GM12865 (cell line): ENCODE measurements around the gene CHST11.
A peak's percentile ranks its signal among the peaks of the same experiment; 100 is the strongest.

ENCODE experiments used
- DNase-seq: peaks from one replicate; pipeline ENCODE4 v3.0.0; 2010; ENCODE audit warnings: low read depth
- H3K4me3 ChIP-seq: 2 replicates; pipeline ENCODE4 v1.5.1; 2011; ENCODE audit warnings: mild to moderate bottlenecking, low read depth, low read length, control low read depth
- TF ChIP-seq, protein P1 (sequence below): IDR thresholded peaks from 2 replicates; pipeline ENCODE4 v1.5.1; 2011; ENCODE audit warnings: low read length, control low read depth, low read depth, inconsistent platforms; ENCODE audit not compliant: insufficient read depth; ENCODE audit errors: missing control alignments

CHST11 gene

DNA sequence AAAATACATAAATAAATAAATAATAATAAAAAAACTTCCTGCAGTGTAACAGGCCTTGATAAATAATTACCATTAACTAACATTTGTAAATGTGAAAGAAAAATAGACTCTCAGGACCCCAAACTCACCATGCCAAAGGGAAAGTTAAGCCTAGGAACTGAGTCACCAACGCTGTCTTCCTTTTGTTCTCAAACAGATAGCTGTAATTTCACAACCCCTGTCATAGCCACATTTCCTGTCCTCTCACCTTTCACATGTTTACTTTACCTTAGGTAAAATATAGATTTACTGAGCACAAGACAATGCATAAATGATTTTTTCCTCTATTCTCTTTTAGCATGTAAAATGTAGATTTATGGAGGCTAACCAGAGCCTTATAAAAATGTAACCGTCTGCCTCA lies 35.9 kb upstream of the CHST11 start:
- peak; percentile 15 for DNase-seq
- TF ChIP-seq, protein P1, sequence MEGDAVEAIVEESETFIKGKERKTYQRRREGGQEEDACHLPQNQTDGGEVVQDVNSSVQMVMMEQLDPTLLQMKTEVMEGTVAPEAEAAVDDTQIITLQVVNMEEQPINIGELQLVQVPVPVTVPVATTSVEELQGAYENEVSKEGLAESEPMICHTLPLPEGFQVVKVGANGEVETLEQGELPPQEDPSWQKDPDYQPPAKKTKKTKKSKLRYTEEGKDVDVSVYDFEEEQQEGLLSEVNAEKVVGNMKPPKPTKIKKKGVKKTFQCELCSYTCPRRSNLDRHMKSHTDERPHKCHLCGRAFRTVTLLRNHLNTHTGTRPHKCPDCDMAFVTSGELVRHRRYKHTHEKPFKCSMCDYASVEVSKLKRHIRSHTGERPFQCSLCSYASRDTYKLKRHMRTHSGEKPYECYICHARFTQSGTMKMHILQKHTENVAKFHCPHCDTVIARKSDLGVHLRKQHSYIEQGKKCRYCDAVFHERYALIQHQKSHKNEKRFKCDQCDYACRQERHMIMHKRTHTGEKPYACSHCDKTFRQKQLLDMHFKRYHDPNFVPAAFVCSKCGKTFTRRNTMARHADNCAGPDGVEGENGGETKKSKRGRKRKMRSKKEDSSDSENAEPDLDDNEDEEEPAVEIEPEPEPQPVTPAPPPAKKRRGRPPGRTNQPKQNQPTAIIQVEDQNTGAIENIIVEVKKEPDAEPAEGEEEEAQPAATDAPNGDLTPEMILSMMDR, result no peak
- no peak overlapping the region for H3K4me3 ChIP-seq

- no peak for DNase-seq
- TF ChIP-seq, protein P1, result no peak
- H3K4me3 ChIP-seq, result no peak overlapping the region
Measured at GRCh38 chr12:104421343-104421742, 35.4 kb upstream of the CHST11 start.

- no peak overlapping the region for H3K4me3 ChIP-seq
- TF ChIP-seq, protein P1, result no peak
- no peak for DNase-seq
Measured at GRCh38 chr12:104422441-104422840, 34.3 kb upstream of the CHST11 start.

DNA sequence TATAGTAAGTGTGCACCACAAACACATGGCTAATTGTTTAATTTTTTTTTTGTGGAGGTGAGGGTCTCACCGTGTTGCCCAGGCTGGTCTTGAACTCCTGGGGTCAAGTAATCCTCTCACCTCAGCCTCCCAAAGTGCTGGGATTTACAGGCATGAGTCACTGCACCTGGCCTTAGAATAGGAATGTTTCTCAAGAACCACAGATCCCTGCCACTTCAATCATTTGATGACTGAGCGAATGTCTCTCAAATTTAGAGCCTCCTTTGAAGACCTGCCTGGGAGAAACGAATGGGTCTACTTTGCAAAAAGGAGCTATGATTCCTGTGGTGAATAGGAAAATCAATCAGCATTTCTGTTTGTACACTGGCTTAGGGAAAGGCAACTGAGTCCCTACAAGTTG lies 33.5 kb upstream of the CHST11 start:
- TF ChIP-seq, protein P1, result no peak
- no peak for DNase-seq

GRCh38 chr12:104423809-104424208 lies 32.9 kb upstream of the CHST11 start:
- no peak overlapping the region for H3K4me3 ChIP-seq
- DNase-seq, result no peak
- TF ChIP-seq, protein P1, result no peak

More for the DNA sequence above, 33.5 kb upstream of the CHST11 start:
- no peak overlapping the region for H3K4me3 ChIP-seq

- no peak overlapping the region for H3K4me3 ChIP-seq
- DNase-seq, result no peak
- TF ChIP-seq, protein P1, result no peak
Measured at GRCh38 chr12:104424955-104425354, 31.8 kb upstream of the CHST11 start.

DNA sequence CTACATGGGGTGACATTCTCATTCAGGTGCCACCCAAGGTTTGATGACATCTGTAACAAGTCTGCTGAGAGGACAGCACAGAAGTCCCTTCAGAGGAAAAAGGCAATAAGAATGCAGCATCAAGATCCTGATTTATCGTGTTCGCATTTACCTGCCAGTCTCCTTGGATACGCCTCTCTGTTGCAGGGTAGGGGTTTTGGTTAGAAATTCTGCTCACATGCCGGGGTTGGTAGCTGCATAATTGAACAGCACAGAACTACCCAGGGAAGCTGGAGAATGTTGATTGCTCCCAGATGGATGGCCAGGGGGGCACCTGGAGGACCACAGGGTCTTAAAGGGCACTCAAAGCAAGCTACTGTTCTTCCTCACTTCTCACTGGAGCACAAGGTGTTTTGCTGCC lies 31.1 kb upstream of the CHST11 start:
- TF ChIP-seq, protein P1, result no peak
- H3K4me3 ChIP-seq, result no peak overlapping the region
- DNase-seq, result no peak
